Measurements from ENCODE around the gene SACM1L.

Gene SACM1L

GRCh38 chr3:45653205-45653604 lies 36.0 kb upstream of the SACM1L start:
- peaks cover 4% of the 10 kb centered on the region; the same call in 1 of the 2 replicates for H3K4me1 ChIP-seq (ENCODE audit: control insufficient read depth, insufficient read depth, low read length)
- H3K36me3 ChIP-seq (ENCODE audit: control insufficient read depth, insufficient read depth, low read length), result no peaks in the 10 kb centered on the region
- no peak overlapping the region for H3K27ac ChIP-seq (ENCODE audit: low read depth, low read length)
- no peak overlapping the region for H3K9ac ChIP-seq (ENCODE audit: low read depth, low read length)
- H3K9me3 ChIP-seq (ENCODE audit: control insufficient read depth, insufficient read depth, low read length), result no peaks in the 10 kb centered on the region
- no peaks in the 10 kb centered on the region for H3K27me3 ChIP-seq (ENCODE audit: control insufficient read depth, insufficient read depth, low read length)
- H3K4me3 ChIP-seq (ENCODE audit: low read depth, low read length), result no peak overlapping the region

GRCh38 chr3:45654397-45654944 lies 34.7 kb upstream of the SACM1L start:
- no peak overlapping the region for H3K9ac ChIP-seq (ENCODE audit: low read depth, low read length)
- peaks cover 2% of the 10 kb centered on the region; the same call in 1 of the 2 replicates for H3K36me3 ChIP-seq (ENCODE audit: control insufficient read depth, insufficient read depth, low read length)
- H3K4me1 ChIP-seq (ENCODE audit: control insufficient read depth, insufficient read depth, low read length), result peaks cover 4% of the 10 kb centered on the region; the same call in 1 of the 2 replicates
- H3K4me3 ChIP-seq (ENCODE audit: low read depth, low read length), result no peak overlapping the region
- no peak overlapping the region for H3K27ac ChIP-seq (ENCODE audit: low read depth, low read length)
- no peaks in the 10 kb centered on the region for H3K27me3 ChIP-seq (ENCODE audit: control insufficient read depth, insufficient read depth, low read length)
- no peaks in the 10 kb centered on the region for H3K9me3 ChIP-seq (ENCODE audit: control insufficient read depth, insufficient read depth, low read length)

DNA sequence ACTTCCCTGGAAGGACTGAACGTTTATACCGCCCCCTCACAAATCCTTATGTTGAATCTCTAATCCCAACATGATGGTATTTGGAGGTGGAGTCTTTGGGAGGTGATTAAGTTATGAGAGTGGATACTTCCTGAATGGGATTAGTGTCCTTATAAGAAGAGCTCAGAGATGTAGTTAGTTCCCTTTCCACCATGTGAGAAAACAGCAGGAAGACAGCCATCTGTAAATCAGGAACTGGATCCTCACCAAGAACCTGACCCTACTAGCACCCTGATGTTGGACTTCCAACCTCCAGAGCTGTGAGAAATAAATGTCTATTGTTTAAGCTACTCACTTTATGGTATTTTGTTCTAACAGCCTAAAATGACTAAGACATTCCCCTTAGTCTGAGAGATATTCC lies 33.3 kb upstream of the SACM1L start:
- Histone ChIP-seq H3K27ac (ENCODE audit: low read depth, low read length) (no peak overlapping the region), H3K27me3 (ENCODE audit: control insufficient read depth, insufficient read depth, low read length) (no peaks in the 10 kb centered on the region), H3K36me3 (ENCODE audit: control insufficient read depth, insufficient read depth, low read length) (peaks cover 4% of the 10 kb centered on the region), H3K9ac (ENCODE audit: low read depth, low read length) (no peak overlapping the region), H3K4me3 (ENCODE audit: low read depth, low read length) (no peak overlapping the region), H3K9me3 (ENCODE audit: control insufficient read depth, insufficient read depth, low read length) (peaks cover 4% of the 10 kb centered on the region; the same call in 1 of the 2 replicates), H3K4me1 (ENCODE audit: control insufficient read depth, insufficient read depth, low read length) (peaks cover 4% of the 10 kb centered on the region; the same call in 1 of the 2 replicates)

DNA sequence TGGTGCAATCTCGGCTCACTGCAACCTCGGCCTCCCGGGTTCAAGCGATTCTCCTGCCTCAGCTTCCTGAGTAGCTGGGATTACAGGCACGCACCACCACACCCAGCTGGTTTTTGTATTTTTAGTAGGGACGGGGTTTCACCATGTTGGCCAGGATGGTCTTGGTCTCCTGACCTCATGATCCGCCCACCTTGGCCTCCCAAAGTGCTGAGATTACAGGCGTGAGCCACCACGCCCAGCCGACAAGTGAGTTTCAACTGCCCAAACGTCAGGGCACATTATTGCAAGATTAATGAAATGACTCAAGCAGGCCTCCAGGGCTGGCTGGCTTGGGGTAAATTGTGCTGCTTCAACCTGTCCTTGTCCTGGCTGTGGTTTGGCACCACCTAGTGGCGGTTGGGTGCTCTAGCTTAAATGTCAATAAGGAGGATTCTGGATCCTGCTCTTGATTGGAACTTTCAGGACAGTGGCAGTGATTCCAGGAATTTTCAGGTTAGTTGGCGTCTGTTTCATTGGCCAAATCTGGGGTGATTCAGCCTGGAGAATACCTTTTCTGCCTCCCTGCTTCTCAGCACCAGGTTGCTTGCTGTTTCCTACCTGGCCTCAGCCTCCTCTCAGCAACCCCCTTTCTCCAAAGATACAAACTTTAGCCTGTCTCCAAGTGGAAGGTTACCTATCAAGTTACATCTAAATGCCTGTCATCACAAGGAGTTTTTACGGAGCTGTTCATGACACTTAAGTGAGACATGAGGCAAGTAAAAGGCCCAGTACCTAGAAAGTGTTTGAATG lies 32.4 kb upstream of the SACM1L start:
- Histone ChIP-seq H3K27me3 (ENCODE audit: control insufficient read depth, insufficient read depth, low read length) (no peaks in the 10 kb centered on the region), H3K27ac (ENCODE audit: low read depth, low read length) (no peak overlapping the region), H3K4me1 (ENCODE audit: control insufficient read depth, insufficient read depth, low read length) (peaks cover 4% of the 10 kb centered on the region; the same call in 1 of the 2 replicates), H3K9ac (ENCODE audit: low read depth, low read length) (no peak overlapping the region), H3K9me3 (ENCODE audit: control insufficient read depth, insufficient read depth, low read length) (peaks cover 4% of the 10 kb centered on the region; the same call in 1 of the 2 replicates), H3K36me3 (ENCODE audit: control insufficient read depth, insufficient read depth, low read length) (peaks cover 6% of the 10 kb centered on the region), H3K4me3 (ENCODE audit: low read depth, low read length) (no peak overlapping the region)

- Histone ChIP-seq H3K27ac (ENCODE audit: low read depth, low read length) (no peak overlapping the region), H3K9me3 (ENCODE audit: control insufficient read depth, insufficient read depth, low read length) (peaks cover 4% of the 10 kb centered on the region; the same call in 1 of the 2 replicates), H3K4me3 (ENCODE audit: low read depth, low read length) (no peak overlapping the region), H3K9ac (ENCODE audit: low read depth, low read length) (no peak overlapping the region), H3K36me3 (ENCODE audit: control insufficient read depth, insufficient read depth, low read length) (peaks cover 6% of the 10 kb centered on the region), H3K4me1 (ENCODE audit: control insufficient read depth, insufficient read depth, low read length) (peaks cover 4% of the 10 kb centered on the region; the same call in 1 of the 2 replicates), H3K27me3 (ENCODE audit: control insufficient read depth, insufficient read depth, low read length) (no peaks in the 10 kb centered on the region)
Measured at GRCh38 chr3:45657853-45658252, 31.3 kb upstream of the SACM1L start.

GRCh38 chr3:45659661-45660566 lies 29.3 kb upstream of the SACM1L start:
- no peaks in the 10 kb centered on the region for H3K27me3 ChIP-seq (ENCODE audit: control insufficient read depth, insufficient read depth, low read length)
- H3K9ac ChIP-seq (ENCODE audit: low read depth, low read length), result no peak overlapping the region
- H3K4me1 ChIP-seq (ENCODE audit: control insufficient read depth, insufficient read depth, low read length), result no peaks in the 10 kb centered on the region
- peaks cover 4% of the 10 kb centered on the region; the same call in 1 of the 2 replicates for H3K9me3 ChIP-seq (ENCODE audit: control insufficient read depth, insufficient read depth, low read length)
- H3K36me3 ChIP-seq (ENCODE audit: control insufficient read depth, insufficient read depth, low read length), result peaks cover 6% of the 10 kb centered on the region
- no peak overlapping the region for H3K4me3 ChIP-seq (ENCODE audit: low read depth, low read length)
- H3K27ac ChIP-seq (ENCODE audit: low read depth, low read length), result no peak overlapping the region

- Histone ChIP-seq H3K36me3 (ENCODE audit: control insufficient read depth, insufficient read depth, low read length) (peaks cover 6% of the 10 kb centered on the region), H3K4me1 (ENCODE audit: control insufficient read depth, insufficient read depth, low read length) (no peaks in the 10 kb centered on the region), H3K27me3 (ENCODE audit: control insufficient read depth, insufficient read depth, low read length) (no peaks in the 10 kb centered on the region), H3K9ac (ENCODE audit: low read depth, low read length) (no peak overlapping the region), H3K9me3 (ENCODE audit: control insufficient read depth, insufficient read depth, low read length) (peaks cover 4% of the 10 kb centered on the region; the same call in 1 of the 2 replicates), H3K4me3 (ENCODE audit: low read depth, low read length) (no peak overlapping the region), H3K27ac (ENCODE audit: low read depth, low read length) (no peak overlapping the region)
Measured at GRCh38 chr3:45660567-45660901, 28.7 kb upstream of the SACM1L start.

GRCh38 chr3:45664578-45664977 lies 24.6 kb upstream of the SACM1L start:
- Histone ChIP-seq H3K4me3 (ENCODE audit: low read depth, low read length) (no peak overlapping the region), H3K27me3 (ENCODE audit: control insufficient read depth, insufficient read depth, low read length) (no peaks in the 10 kb centered on the region), H3K9me3 (ENCODE audit: control insufficient read depth, insufficient read depth, low read length) (peaks cover 3% of the 10 kb centered on the region; the same call in 1 of the 2 replicates), H3K36me3 (ENCODE audit: control insufficient read depth, insufficient read depth, low read length) (peaks cover 36% of the 10 kb centered on the region), H3K4me1 (ENCODE audit: control insufficient read depth, insufficient read depth, low read length) (no peaks in the 10 kb centered on the region), H3K9ac (ENCODE audit: low read depth, low read length) (no peak overlapping the region), H3K27ac (ENCODE audit: low read depth, low read length) (peak overlapping the region; percentile 21)

- H3K9ac ChIP-seq (ENCODE audit: low read depth, low read length), result no peak overlapping the region
- no peak overlapping the region for H3K4me3 ChIP-seq (ENCODE audit: low read depth, low read length)
- H3K36me3 ChIP-seq (ENCODE audit: control insufficient read depth, insufficient read depth, low read length), result peaks cover 41% of the 10 kb centered on the region
- H3K9me3 ChIP-seq (ENCODE audit: control insufficient read depth, insufficient read depth, low read length), result no peaks in the 10 kb centered on the region
- H3K4me1 ChIP-seq (ENCODE audit: control insufficient read depth, insufficient read depth, low read length), result no peaks in the 10 kb centered on the region
- no peaks in the 10 kb centered on the region for H3K27me3 ChIP-seq (ENCODE audit: control insufficient read depth, insufficient read depth, low read length)
- H3K27ac ChIP-seq (ENCODE audit: low read depth, low read length), result no peak overlapping the region
Measured at GRCh38 chr3:45665101-45665572, 24.1 kb upstream of the SACM1L start.

GRCh38 chr3:45666757-45667431 lies 22.3 kb upstream of the SACM1L start:
- Histone ChIP-seq H3K4me3 (ENCODE audit: low read depth, low read length) (no peak overlapping the region), H3K9me3 (ENCODE audit: control insufficient read depth, insufficient read depth, low read length) (no peaks in the 10 kb centered on the region), H3K9ac (ENCODE audit: low read depth, low read length) (no peak overlapping the region), H3K4me1 (ENCODE audit: control insufficient read depth, insufficient read depth, low read length) (no peaks in the 10 kb centered on the region), H3K27me3 (ENCODE audit: control insufficient read depth, insufficient read depth, low read length) (no peaks in the 10 kb centered on the region), H3K36me3 (ENCODE audit: control insufficient read depth, insufficient read depth, low read length) (peaks cover 51% of the 10 kb centered on the region), H3K27ac (ENCODE audit: low read depth, low read length) (no peak overlapping the region)
